ENCODE measurements around the gene ERV3-1.
A peak's percentile ranks its signal among the peaks of the same experiment; 100 is the strongest.
"Not testable (repeated sequence)": the region's sequence is repeated elsewhere in the genome, so short reads cannot be mapped to it uniquely, and the experiment has no call there.

Gene ERV3-1

GRCh38 chr7:64999165-65000004, 7.1 kb downstream of the ERV3-1 start:
- no peak for DNase-seq

- DNase-seq: no peak
Observed at GRCh38 chr7:64998865-64999164, 7.7 kb downstream of the ERV3-1 start.

GRCh38 chr7:64997927-64998391, 8.5 kb downstream of the ERV3-1 start:
- no peak for DNase-seq

GRCh38 chr7:64997164-64997908, 9.2 kb downstream of the ERV3-1 start:
- no peak for DNase-seq

- DNase-seq: no peak
Observed at GRCh38 chr7:64996305-64996704, 10.2 kb downstream of the ERV3-1 start.

- DNase-seq: no peak
Observed at GRCh38 chr7:64993901-64994300, 12.6 kb downstream of the ERV3-1 start.

- DNase-seq: no peak
Observed at GRCh38 chr7:64992971-64993370, 13.5 kb downstream of the ERV3-1 start.

- no peak for DNase-seq
Observed at GRCh38 chr7:64990936-64991335, 15.6 kb downstream of the ERV3-1 start, which contains the start of gene ZNF117. Gene ZNF117 (minus strand): TSS chr7:64991036.

GRCh38 chr7:64990216-64990615, 16.3 kb downstream of the ERV3-1 start:
- DNase-seq: no peak

GRCh38 chr7:64978497-64979203, 27.8 kb downstream of the ERV3-1 start:
- no peak for DNase-seq

GRCh38 chr7:64965594-64965993, 40.9 kb downstream of the ERV3-1 start:
- no peak for DNase-seq

- peak; percentile 84 for DNase-seq
Observed at GRCh38 chr7:64959072-64959747, 47.3 kb downstream of the ERV3-1 start.

- peak; percentile 45 for DNase-seq
Observed at GRCh38 chr7:64951250-64951848, 55.1 kb downstream of the ERV3-1 start.

- DNase-seq: not testable (repeated sequence)
Observed at GRCh38 chr7:64950673-64951072, 55.8 kb downstream of the ERV3-1 start.

- DNase-seq: not testable (repeated sequence)
Observed at GRCh38 chr7:64948774-64949173, 57.7 kb downstream of the ERV3-1 start.

GRCh38 chr7:64947252-64948000, 59.1 kb downstream of the ERV3-1 start:
- DNase-seq: no peak

GRCh38 chr7:64946772-64947171, 59.7 kb downstream of the ERV3-1 start:
- no peak for DNase-seq

GRCh38 chr7:64945503-64946175, 60.8 kb downstream of the ERV3-1 start:
- no peak for DNase-seq

- not testable (repeated sequence) for DNase-seq
Observed at GRCh38 chr7:64944667-64945502, 61.6 kb downstream of the ERV3-1 start.
